Esophagus squamous epithelium (tissue), 5 donors: ENCODE data around the gene C10orf88. TPM values are rescaled to one million over a fixed set of nuclear protein-coding genes. Genes with fewer than 3 reads are reported as not detected.
A peak's percentile ranks its signal among the peaks of the same experiment; 100 is the strongest.

ENCODE experiments used
- DNase-seq: peaks from one replicate; lab custom pipeline; 2025; lab: John Stamatoyannopoulos, UW
- H3K27ac ChIP-seq, 4 donors: fragments of 200-600 bp; sonication (generic); one replicate each; pipeline ENCODE4 v1.5.1; 2016 to 2019; ENCODE audit warnings: mild to moderate bottlenecking in 1 of 4
- H3K27me3 ChIP-seq, 4 donors: fragments of 200-600 bp; sonication (generic); 1 replicate in 3 of 4; 2 replicates in 1 of 4; pipeline versions ENCODE4 v1.5.1 to v1.6.0; 2017 to 2021; ENCODE audit warnings: antibody characterized with exemption in 1 of 4
- H3K36me3 ChIP-seq, 3 donors: fragments of 200-600 bp; sonication (generic); one replicate each; pipeline ENCODE4 v1.5.1; 2016 to 2019
- H3K4me1 ChIP-seq, 3 donors: fragments of 200-600 bp; sonication (generic); one replicate each; pipeline ENCODE4 v1.5.1; 2017 to 2019
- H3K4me3 ChIP-seq, 4 donors: fragments of 200-600 bp; sonication (generic); 1 replicate in 3 of 4; 2 replicates in 1 of 4; pipeline ENCODE4 v1.5.1; 2016 to 2019; ENCODE audit warnings: mild to moderate bottlenecking in 2 of 4, moderate library complexity in 1 of 4
- H3K9me3 ChIP-seq, 3 donors: fragments of 200-600 bp; sonication (generic); one replicate each; pipeline ENCODE4 v1.5.1; 2016 to 2019
- POLR2A ChIP-seq, 4 donors: fragments of 450-650 bp; IDR thresholded peaks; one replicate each; pipeline ENCODE4 v1.6.1; 2017; ENCODE audit warnings: antibody characterized with exemption in 4 of 4, mild to moderate bottlenecking in 4 of 4, moderate library complexity in 3 of 4
- WGBS, 2 donors: methylation state at CpG; one replicate each; pipeline ENCODE4 v1.1.5; 2018; 5-methylcytosine and 5-hydroxymethylcytosine counted together
- intact Hi-C: fragments of 100-400 bp; cut with DNase I; formaldehyde crosslinking; loops from one replicate; pipeline ENCODE4 v1.15.0; 2022
- total RNA-seq, 4 donors: library from RNA; depleted of rRNA; stranded (reverse); fragments of >200 nt; gene quantifications; one replicate each; pipeline ENCODE4 v1.1.0, GENCODE V29; 2016
- TF ChIP-seq, protein P1 (sequence below), 6 experiments: fragments of 450-650 bp in 4 of 6; fragments of 200-600 bp in 2 of 6; sonication (generic) in 2 of 6; IDR thresholded peaks; one replicate each; pipeline ENCODE4 v1.5.1; 2016 to 2019; ENCODE audit warnings: antibody characterized with exemption in 6 of 6, mild to moderate bottlenecking in 4 of 6, moderate library complexity in 4 of 6
- donor health status: DM: yes; HTN: yes; CAD: no.

Gene C10orf88
- total RNA-seq, 4 donors from 2014 or later, result 4.0 to 7.6 (median 4.6) TPM

DNA sequence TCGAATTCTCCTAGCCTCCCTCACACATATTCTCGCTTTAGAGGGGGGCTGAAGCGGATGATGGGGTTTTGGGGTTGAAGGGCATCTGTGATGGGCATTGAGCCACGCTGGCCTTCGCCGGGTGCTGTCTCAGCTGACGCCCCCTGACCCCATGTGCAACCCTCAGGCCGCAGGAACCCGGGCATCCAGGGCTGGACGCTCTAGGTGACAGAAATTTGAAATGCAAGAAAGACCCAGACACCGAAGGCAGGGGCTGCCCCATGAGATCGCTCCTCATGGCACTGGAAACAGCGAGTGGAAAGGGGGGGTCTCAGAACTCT, 664 bp upstream of the C10orf88 start:
- Histone ChIP-seq H3K4me1 (peaks cover 0 to 25% (median 6%) of the 10 kb centered on the region in 3 donors), H3K27me3 (peaks cover 0 to 6% (median 0%) of the 10 kb centered on the region in 4 donors), H3K27ac (no peak overlapping the region), H3K36me3 (no peaks in the 10 kb centered on the region), H3K4me3 (peak overlapping the region in 3 of 4 donors; percentile 83 to 94 (median 88)), H3K9me3 (no peaks in the 10 kb centered on the region)
- no peak for DNase-seq
- intact Hi-C loops, result no loop called here
- WGBS, 2 donors, result 76 to 80% methylated on average over 5 to 9 of the region's 13 CpGs
- TF ChIP-seq, protein P1, sequence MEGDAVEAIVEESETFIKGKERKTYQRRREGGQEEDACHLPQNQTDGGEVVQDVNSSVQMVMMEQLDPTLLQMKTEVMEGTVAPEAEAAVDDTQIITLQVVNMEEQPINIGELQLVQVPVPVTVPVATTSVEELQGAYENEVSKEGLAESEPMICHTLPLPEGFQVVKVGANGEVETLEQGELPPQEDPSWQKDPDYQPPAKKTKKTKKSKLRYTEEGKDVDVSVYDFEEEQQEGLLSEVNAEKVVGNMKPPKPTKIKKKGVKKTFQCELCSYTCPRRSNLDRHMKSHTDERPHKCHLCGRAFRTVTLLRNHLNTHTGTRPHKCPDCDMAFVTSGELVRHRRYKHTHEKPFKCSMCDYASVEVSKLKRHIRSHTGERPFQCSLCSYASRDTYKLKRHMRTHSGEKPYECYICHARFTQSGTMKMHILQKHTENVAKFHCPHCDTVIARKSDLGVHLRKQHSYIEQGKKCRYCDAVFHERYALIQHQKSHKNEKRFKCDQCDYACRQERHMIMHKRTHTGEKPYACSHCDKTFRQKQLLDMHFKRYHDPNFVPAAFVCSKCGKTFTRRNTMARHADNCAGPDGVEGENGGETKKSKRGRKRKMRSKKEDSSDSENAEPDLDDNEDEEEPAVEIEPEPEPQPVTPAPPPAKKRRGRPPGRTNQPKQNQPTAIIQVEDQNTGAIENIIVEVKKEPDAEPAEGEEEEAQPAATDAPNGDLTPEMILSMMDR (IDR thresholded peaks at IDR 0.05), result no peak

DNA sequence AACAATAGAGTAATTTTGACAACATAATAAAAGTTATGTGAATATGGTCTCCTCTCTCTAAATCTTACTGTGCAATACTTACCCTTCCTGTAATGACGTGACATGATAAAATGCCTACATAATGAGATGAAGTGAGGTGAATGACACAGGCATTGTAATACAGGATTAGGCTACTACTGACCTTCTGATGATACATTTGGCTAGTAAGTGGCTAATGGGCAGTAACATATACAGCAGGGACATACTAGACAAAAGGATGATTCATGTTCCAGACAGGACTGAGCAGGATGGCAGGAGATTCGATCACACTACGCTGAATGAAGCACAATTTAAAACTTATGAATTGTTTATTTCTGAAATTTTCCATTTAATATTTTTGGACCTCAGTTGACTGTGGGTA, 4.7 kb downstream of the C10orf88 start:
- H3K4me3 ChIP-seq, result no peak overlapping the region
- H3K27ac ChIP-seq, result no peak overlapping the region
- no peaks in the 10 kb centered on the region for H3K9me3 ChIP-seq
- peaks cover 0 to 52% (median 6%) of the 10 kb centered on the region in 3 donors for H3K36me3 ChIP-seq
- no peak for DNase-seq
- WGBS, 2 donors, result 86 to 87% methylated on average over 3 of the region's 3 CpGs
- peaks cover 0 to 19% (median 6%) of the 10 kb centered on the region in 3 donors for H3K4me1 ChIP-seq
- no peaks in the 10 kb centered on the region for H3K27me3 ChIP-seq
- TF ChIP-seq, protein P1 (IDR thresholded peaks at IDR 0.05), result no peak
- TF ChIP-seq POLR2A (IDR thresholded peaks at IDR 0.05), result no peak
- intact Hi-C loops, result no loop called here

DNA sequence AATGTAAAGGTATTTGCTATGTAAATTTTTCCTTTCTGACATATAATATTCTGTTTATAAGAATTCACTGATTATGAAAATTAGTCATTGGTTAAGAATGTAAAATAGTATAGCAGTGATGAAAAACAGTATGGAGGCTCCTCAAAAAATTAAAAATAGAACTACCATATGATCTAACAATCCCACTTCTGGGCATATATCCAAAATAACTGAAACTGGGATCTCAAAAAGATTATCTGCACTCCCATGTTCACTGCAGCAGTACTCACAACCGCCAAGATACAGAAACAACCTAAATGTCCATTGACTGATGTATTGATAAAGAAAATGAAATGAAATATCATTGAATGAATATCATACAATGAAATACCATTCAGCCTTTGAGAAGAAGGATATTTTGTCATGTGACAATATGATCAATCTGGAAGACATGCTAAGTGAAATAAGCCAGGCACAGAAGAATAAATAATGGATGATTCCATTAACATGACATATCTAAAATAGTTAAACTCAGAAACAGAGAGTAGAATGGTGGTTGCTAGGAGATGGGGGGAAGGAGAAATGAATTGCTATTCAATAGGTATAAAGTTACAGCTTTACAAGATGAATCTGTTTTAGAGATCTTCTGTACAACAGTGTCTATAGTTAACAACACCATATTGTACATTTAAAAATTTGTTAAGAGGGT, 14.0 kb downstream of the C10orf88 start:
- intact Hi-C loops, result no loop called here
- Histone ChIP-seq H3K36me3 (peaks cover 0 to 49% (median 0%) of the 10 kb centered on the region in 3 donors), H3K9me3 (no peaks in the 10 kb centered on the region), H3K27ac (no peak overlapping the region), H3K27me3 (no peaks in the 10 kb centered on the region), H3K4me1 (no peaks in the 10 kb centered on the region), H3K4me3 (no peak overlapping the region)
- TF ChIP-seq POLR2A (IDR thresholded peaks at IDR 0.05), result no peak
- TF ChIP-seq, protein P1 (IDR thresholded peaks at IDR 0.05), result no peak
- DNase-seq, result no peak
- 70 to 71% methylated on average over 1 of the region's 1 CpG for WGBS, 2 donors

DNA sequence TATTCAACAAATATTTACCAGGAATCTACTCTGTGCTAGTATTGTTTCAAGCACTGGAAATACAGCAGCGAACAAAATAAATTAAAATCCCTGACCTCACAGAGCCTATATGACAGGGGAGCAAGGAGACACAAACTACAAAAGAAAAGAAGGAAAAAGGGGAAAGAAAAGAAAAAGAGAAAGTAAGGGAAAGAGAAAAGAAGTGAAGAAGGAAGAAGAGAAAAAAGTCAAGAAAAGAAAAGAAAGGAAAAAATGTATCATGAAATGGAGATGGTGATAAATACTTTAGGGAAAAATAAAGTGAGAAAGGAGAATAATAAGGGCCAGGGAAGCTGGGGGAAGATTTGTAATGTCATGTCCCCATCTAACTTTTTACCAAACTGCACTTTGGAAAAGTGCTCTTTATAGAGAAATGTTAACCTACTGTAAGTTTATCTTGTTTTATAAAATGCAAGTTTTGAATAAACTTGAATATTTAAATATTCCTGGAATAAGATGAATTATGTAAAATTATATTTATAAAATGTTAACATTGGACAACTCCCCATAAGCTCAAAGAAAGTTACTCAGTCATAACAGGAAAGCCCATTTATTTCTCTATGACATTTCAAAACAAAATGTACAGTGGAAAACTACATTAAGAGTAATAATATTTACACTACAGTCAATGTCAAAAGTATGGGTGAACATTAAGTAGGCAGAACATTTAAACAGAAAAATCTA, 14.7 kb downstream of the C10orf88 start:
- 96 to 100% methylated on average over 1 of the region's 1 CpG for WGBS, 2 donors
- TF ChIP-seq, protein P1 (IDR thresholded peaks at IDR 0.05), result no peak
- no peak for TF ChIP-seq POLR2A (IDR thresholded peaks at IDR 0.05)
- Histone ChIP-seq H3K27ac (no peak overlapping the region), H3K4me1 (no peaks in the 10 kb centered on the region), H3K4me3 (no peak overlapping the region), H3K36me3 (peaks cover 0 to 42% (median 0%) of the 10 kb centered on the region in 3 donors), H3K9me3 (no peaks in the 10 kb centered on the region), H3K27me3 (no peaks in the 10 kb centered on the region)
- intact Hi-C loops, result no loop called here
- DNase-seq, result no peak
